HG03565 (cell line): ENCODE results near the gene SORBS2.

Experiments used
- ATAC-seq: cut with Tn5 transposase; IDR thresholded peaks from one replicate; pipeline ENCODE4 v1.9.1; 2021; ENCODE audit warnings: mild to moderate bottlenecking, moderate library complexity; ENCODE audit not compliant: unreplicated experiment

SORBS2 gene

GRCh38 chr4:185597532-185598188, 214.3 kb downstream of the SORBS2 start:
- ATAC-seq, result peak; percentile 81

GRCh38 chr4:185592845-185593488, 219.0 kb downstream of the SORBS2 start:
- no peak for ATAC-seq

- ATAC-seq, result no peak
These were observed 219.6 kb downstream of the SORBS2 start for GRCh38 chr4:185592438-185592837.

GRCh38 chr4:185591679-185592141, 220.3 kb downstream of the SORBS2 start:
- no peak for ATAC-seq

- ATAC-seq, result no peak
These were observed 221.0 kb downstream of the SORBS2 start for GRCh38 chr4:185590982-185591381.

GRCh38 chr4:185589067-185589836, 222.7 kb downstream of the SORBS2 start:
- no peak for ATAC-seq

- peak; percentile 94 for ATAC-seq
These were observed 224.4 kb downstream of the SORBS2 start for GRCh38 chr4:185587427-185588161.

GRCh38 chr4:185587030-185587426, 225.0 kb downstream of the SORBS2 start:
- no peak for ATAC-seq

- ATAC-seq, result no peak
These were observed 226.8 kb downstream of the SORBS2 start for GRCh38 chr4:185585211-185585610.

- no peak for ATAC-seq
These were observed 228.2 kb downstream of the SORBS2 start for GRCh38 chr4:185583813-185584212.

- no peak for ATAC-seq
These were observed 229.2 kb downstream of the SORBS2 start for GRCh38 chr4:185582651-185583400.

- no peak for ATAC-seq
These were observed 231.3 kb downstream of the SORBS2 start for GRCh38 chr4:185580699-185581098.

- ATAC-seq, result no peak
These were observed 233.7 kb downstream of the SORBS2 start for GRCh38 chr4:185578284-185578683.

GRCh38 chr4:185576962-185577950, 234.7 kb downstream of the SORBS2 start:
- no peak for ATAC-seq

- no peak for ATAC-seq
These were observed 235.6 kb downstream of the SORBS2 start for GRCh38 chr4:185576314-185576961.

- no peak for ATAC-seq
These were observed 238.3 kb downstream of the SORBS2 start for GRCh38 chr4:185573651-185574199.

- ATAC-seq, result no peak
These were observed 241.3 kb downstream of the SORBS2 start for GRCh38 chr4:185570727-185571126.
